IMR-90 (cell line): Measurements from ENCODE around the gene TBCD. TPM values are rescaled to one million over a fixed set of nuclear protein-coding genes. Genes with fewer than 3 reads are reported as not detected.

Source experiments
- ATAC-seq: fragments of 200-7000 bp; cut with Tn5 transposase; 2 replicates; pipeline ENCODE4 v1.9.1; 2020; ENCODE audit warnings: low read depth, mild to moderate bottlenecking, moderate library complexity
- BruUV-seq: library from RNA; stranded (reverse); fragments of 400-500 nt; replicated peaks from 2 replicates; lab custom pipeline; 2021; lab: Mats Ljungman, UMichigan
- CTCF ChIA-PET: fragments of 300-600 bp; formaldehyde crosslinking; extraction: SDS; loops from one replicate; lab custom pipeline; 2021; ENCODE audit warnings: antibody characterized with exemption; lab: Yijun Ruan, JAX
- POLR2A ChIA-PET: fragments of 300-600 bp; sonication (Branson Sonifier 250); formaldehyde crosslinking; loops from one replicate; lab custom pipeline; 2022; ENCODE audit warnings: antibody characterized with exemption; ENCODE audit not compliant: unreplicated experiment; lab: Charles Lee
- DNase-seq: peaks from one replicate; pipeline ENCODE4 v3.0.0; 2013
- H2AFZ ChIP-seq: replicated peaks from 2 replicates; pipeline ENCODE3; 2013; ENCODE audit warnings: low read length, mild to moderate bottlenecking; ENCODE audit not compliant: poor library complexity
- H2AK5ac ChIP-seq: 2 replicates; pipeline ENCODE4 v1.6.1; 2013; ENCODE audit warnings: low read depth, low read length, inconsistent platforms
- H2AK9ac ChIP-seq: replicated peaks from 2 replicates; pipeline ENCODE3; 2013; ENCODE audit warnings: mild to moderate bottlenecking, low read depth, low read length, moderate library complexity; ENCODE audit not compliant: poor library complexity
- H2BK120ac ChIP-seq: 2 replicates; pipeline ENCODE4 v1.6.1; 2013; ENCODE audit warnings: low read depth, low read length, inconsistent platforms
- H2BK15ac ChIP-seq: 3 replicates; pipeline ENCODE4 v1.6.1; 2013; ENCODE audit warnings: low read depth, low read length, inconsistent platforms
- H2BK20ac ChIP-seq: 2 replicates; pipeline ENCODE4 v1.6.1; 2013; ENCODE audit warnings: low read depth, mild to moderate bottlenecking, inconsistent platforms, low read length, moderate library complexity
- H2BK5ac ChIP-seq: 2 replicates; pipeline ENCODE4 v1.6.1; 2013; ENCODE audit warnings: mild to moderate bottlenecking, low read depth, low read length, inconsistent platforms; ENCODE audit not compliant: poor library complexity, severe bottlenecking
- H3K14ac ChIP-seq: replicated peaks from 2 replicates; pipeline ENCODE4 v1.6.1; 2013; ENCODE audit warnings: low read depth, low read length, inconsistent platforms
- H3K18ac ChIP-seq: 2 replicates; pipeline ENCODE4 v1.6.1; 2013; ENCODE audit warnings: low read depth, low read length, control low read depth
- H3K23ac ChIP-seq: 2 replicates; pipeline ENCODE4 v1.6.1; 2013; ENCODE audit warnings: low read depth, low read length, inconsistent platforms
- H3K27ac ChIP-seq: 2 replicates; pipeline ENCODE4 v1.5.1; 2013; ENCODE audit warnings: mild to moderate bottlenecking, control low read depth, low read length; ENCODE audit not compliant: insufficient read depth
- H3K27me3 ChIP-seq: 2 replicates; pipeline ENCODE4 v1.6.1; 2013; ENCODE audit warnings: low read length; ENCODE audit not compliant: control insufficient read depth, insufficient read depth
- H3K36me3 ChIP-seq: 2 replicates; pipeline ENCODE4 v1.6.1; 2013; ENCODE audit warnings: low read length, mixed read lengths; ENCODE audit not compliant: control insufficient read depth, insufficient read depth
- H3K4ac ChIP-seq: 2 replicates; pipeline ENCODE4 v1.6.1; 2013; ENCODE audit warnings: low read depth, low read length, inconsistent platforms
- H3K4me1 ChIP-seq: 2 replicates; pipeline ENCODE4 v1.6.1; 2013; ENCODE audit warnings: low read length, mixed read lengths; ENCODE audit not compliant: control insufficient read depth, insufficient read depth
- H3K4me2 ChIP-seq: 2 replicates; pipeline ENCODE4 v1.6.1; 2013; ENCODE audit warnings: low read depth, mild to moderate bottlenecking, control low read depth, low read length, moderate library complexity
- H3K4me3 ChIP-seq: 2 replicates; pipeline ENCODE4 v1.5.1; 2013; ENCODE audit warnings: low read depth, mild to moderate bottlenecking, control low read depth, low read length, moderate library complexity; ENCODE audit not compliant: insufficient read depth
- H3K56ac ChIP-seq: 2 replicates; pipeline ENCODE4 v1.6.1; 2013; ENCODE audit warnings: low read length, inconsistent platforms; ENCODE audit not compliant: insufficient read depth; ENCODE audit errors: extremely low read depth
- H3K79me1 ChIP-seq, 2 experiments: 2 replicates each; pipeline ENCODE4 v1.6.1; 2013; ENCODE audit warnings: low read length in 2 of 2, inconsistent platforms in 1 of 2, low read depth in 1 of 2
- H3K9ac ChIP-seq: 2 replicates; pipeline ENCODE4 v1.6.1; 2013; ENCODE audit warnings: low read depth, low read length, control low read depth
- H3K9me1 ChIP-seq: 2 replicates; pipeline ENCODE4 v1.6.1; 2013; ENCODE audit warnings: low read length, inconsistent platforms; ENCODE audit not compliant: insufficient read depth
- H3K9me3 ChIP-seq: 2 replicates; pipeline ENCODE4 v1.6.1; 2013; ENCODE audit warnings: low read length; ENCODE audit not compliant: control insufficient read depth, insufficient read depth
- H4K20me1 ChIP-seq: 2 replicates; pipeline ENCODE4 v1.6.1; 2013; ENCODE audit warnings: low read length, inconsistent platforms; ENCODE audit not compliant: insufficient read depth
- H4K5ac ChIP-seq: 2 replicates; pipeline ENCODE4 v1.6.1; 2013; ENCODE audit warnings: mild to moderate bottlenecking, low read depth, low read length, control low read depth
- H4K8ac ChIP-seq, 2 experiments: 2 replicates each; pipeline ENCODE4 v1.6.1; 2013; ENCODE audit warnings: low read depth in 2 of 2, low read length in 2 of 2, control low read depth in 1 of 2, inconsistent platforms in 1 of 2
- H4K91ac ChIP-seq: 2 replicates; pipeline ENCODE4 v1.6.1; 2013; ENCODE audit warnings: low read depth, low read length, inconsistent platforms; ENCODE audit not compliant: insufficient read depth
- BHLHE40 ChIP-seq: fragments of 150-350 bp; IDR thresholded peaks from 2 replicates; pipeline ENCODE4 v1.6.1; 2016; ENCODE audit warnings: mild to moderate bottlenecking, low read depth, low read length
- CHD1 ChIP-seq: IDR thresholded peaks from 2 replicates; pipeline ENCODE4 v1.6.1; 2012; ENCODE audit warnings: low read depth, low read length, improper control_type of control experiment
- FOS ChIP-seq: fragments of 150-350 bp; IDR thresholded peaks from 2 replicates; pipeline ENCODE4 v1.6.1; 2016; ENCODE audit warnings: low read depth, low read length
- MAZ ChIP-seq: IDR thresholded peaks from 2 replicates; pipeline ENCODE4 v1.6.1; 2012; ENCODE audit warnings: low read depth, mild to moderate bottlenecking, low read length, improper control_type of control experiment, moderate library complexity, borderline replicate concordance
- POLR2A ChIP-seq: IDR thresholded peaks from 2 replicates; pipeline ENCODE4 v1.6.1; 2012; ENCODE audit warnings: mild to moderate bottlenecking, low read depth, low read length
- RAD21 ChIP-seq: IDR thresholded peaks from 2 replicates; pipeline ENCODE4 v1.6.1; 2012; ENCODE audit warnings: low read length, improper control_type of control experiment
- RCOR1 ChIP-seq: IDR thresholded peaks from 2 replicates; pipeline ENCODE4 v1.6.1; 2012; ENCODE audit warnings: mild to moderate bottlenecking, low read length, improper control_type of control experiment; ENCODE audit not compliant: insufficient replicate concordance
- WGBS, 2 experiments: methylation state at CpG; one replicate each; pipeline versions ENCODE4 v1.1.5 to v1.1.7; 2013; ENCODE audit warnings: missing lambda C conversion rate in 2 of 2; ENCODE audit not compliant: insufficient read length in 1 of 2; ENCODE audit errors: extremely low coverage in 2 of 2; 5-methylcytosine and 5-hydroxymethylcytosine counted together
- dilution Hi-C: fragments of 300-500 bp; cut with HindIII; formaldehyde crosslinking; loops from one replicate; pipeline ENCODE4 v1.14.3; 2018; ENCODE audit warnings: low sequenced_read_pairs; ENCODE audit not compliant: unreplicated experiment
- in situ Hi-C: fragments of 300-500 bp; cut with MboI; formaldehyde crosslinking; loops from 3 replicates; pipeline ENCODE4 v1.14.3; 2019; ENCODE audit warnings: low sequenced_read_pairs, inconsistent platforms, mixed read lengths
- intact Hi-C: fragments of 100-400 bp; cut with micrococcal nuclease; formaldehyde crosslinking; loops from 2 replicates; pipeline ENCODE4 v1.10.0; 2022
- polyA plus RNA-seq, 3 experiments: library from polyadenylated mRNA; depleted of rRNA; stranded (reverse); fragments of >200 nt; gene quantifications; 2 replicates each; pipeline ENCODE4 v1.2.3, GENCODE V29; 2012; ENCODE audit warnings: low replicate concordance in 1 of 3
- total RNA-seq: library from RNA; depleted of rRNA; stranded (reverse); fragments of >200 nt; gene quantifications from 2 replicates; pipeline ENCODE4 v1.2.3, GENCODE V29; 2012
- TF ChIP-seq, protein P1 (sequence below): fragments of 150-350 bp; IDR thresholded peaks from 2 replicates; pipeline ENCODE4 v1.6.1; 2016; ENCODE audit warnings: low read depth, mild to moderate bottlenecking, low read length, moderate library complexity, borderline replicate concordance

TBCD gene
- total and polyA plus RNA-seq, 2 of the 4 experiments (the other 2 are of a cell fraction) = 21.9 to 54.5 TPM

- in situ Hi-C loops (no loop called here), intact Hi-C loops (no loop called here), dilution Hi-C loops (no loop called here)
- H3K14ac ChIP-seq = no peak overlapping the region
- no peaks in the 10 kb centered on the region for H3K36me3 ChIP-seq
- TF ChIP-seq BHLHE40 (no peak), FOS (no peak), MAZ (no peak), CHD1 (no peak), RCOR1 (no peak), RAD21 (no peak), POLR2A (no peak)
- TF ChIP-seq, protein P1, sequence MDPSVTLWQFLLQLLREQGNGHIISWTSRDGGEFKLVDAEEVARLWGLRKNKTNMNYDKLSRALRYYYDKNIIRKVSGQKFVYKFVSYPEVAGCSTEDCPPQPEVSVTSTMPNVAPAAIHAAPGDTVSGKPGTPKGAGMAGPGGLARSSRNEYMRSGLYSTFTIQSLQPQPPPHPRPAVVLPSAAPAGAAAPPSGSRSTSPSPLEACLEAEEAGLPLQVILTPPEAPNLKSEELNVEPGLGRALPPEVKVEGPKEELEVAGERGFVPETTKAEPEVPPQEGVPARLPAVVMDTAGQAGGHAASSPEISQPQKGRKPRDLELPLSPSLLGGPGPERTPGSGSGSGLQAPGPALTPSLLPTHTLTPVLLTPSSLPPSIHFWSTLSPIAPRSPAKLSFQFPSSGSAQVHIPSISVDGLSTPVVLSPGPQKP = no peak
- CTCF ChIA-PET = no interaction called here
- H2BK15ac ChIP-seq = no peak overlapping the region
- H3K56ac ChIP-seq = no peak overlapping the region
- no peak overlapping the region for H4K5ac ChIP-seq
- H2BK20ac ChIP-seq = no peak overlapping the region
- H3K9me3 ChIP-seq = no peaks in the 10 kb centered on the region
- H3K4me1 ChIP-seq = no peaks in the 10 kb centered on the region
- POLR2A ChIA-PET = no interaction called here
- no peak overlapping the region for H4K91ac ChIP-seq
- no peak overlapping the region for H2BK120ac ChIP-seq
- BruUV-seq = no TSS peak
- no peak overlapping the region for H3K23ac ChIP-seq
- H3K9me1 ChIP-seq = no peaks in the 10 kb centered on the region
- H4K20me1 ChIP-seq = no peaks in the 10 kb centered on the region
- no peak overlapping the region for H4K8ac ChIP-seq
- no peak overlapping the region for H3K27ac ChIP-seq
- H2AK9ac ChIP-seq = peak overlapping the region; percentile 70
- H3K4me3 ChIP-seq = no peak overlapping the region
- no peak overlapping the region for H3K4me2 ChIP-seq
- H3K9ac ChIP-seq = no peak overlapping the region
- no peak overlapping the region for H2AK5ac ChIP-seq
- H3K4ac ChIP-seq = no peak overlapping the region
- H3K27me3 ChIP-seq = peaks cover 12% of the 10 kb centered on the region; the same call in 1 of the 2 replicates
- no peak overlapping the region for H3K18ac ChIP-seq
- H3K79me1 ChIP-seq = no peaks in the 10 kb centered on the region
- 86% methylated on average over 5 of the region's 25 CpGs; no CpG with 5 or more reads in 1 of the 2 experiments for WGBS, 2 experiments
- DNase-seq (no peak), ATAC-seq (no peak)
- no peak overlapping the region for H2BK5ac ChIP-seq
- no peak overlapping the region for H2AFZ ChIP-seq
Measured at GRCh38 chr17:82709676-82710498, 42.0 kb upstream of the TBCD start.
